ENCODE measurements around the gene ENOX1.

DNA sequence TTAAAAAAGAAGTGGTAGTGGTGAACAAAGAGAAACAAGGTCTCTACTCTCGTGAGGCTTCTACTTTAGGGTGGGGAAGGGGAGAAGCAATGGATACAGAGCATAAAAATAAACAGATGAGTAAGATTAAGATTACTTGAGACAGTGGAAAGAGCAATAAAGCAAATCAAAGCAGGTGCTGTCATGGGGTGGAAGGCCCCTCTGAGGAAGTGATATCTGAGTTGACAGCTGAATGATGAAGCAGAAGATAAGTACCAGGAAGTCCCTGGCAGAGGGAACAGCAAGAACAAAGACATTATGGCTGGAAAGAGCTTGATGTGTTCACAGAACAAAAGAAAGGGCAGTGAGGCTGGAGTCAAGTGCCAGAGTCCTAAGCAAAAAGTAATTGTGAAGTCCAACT is 221.8 kb downstream of the ENOX1 start:
- no peak for TF ChIP-seq CTCF (optimal IDR thresholded peaks at IDR 0.05 in 1 of 3, IDR thresholded peaks at IDR 0.05 in 1 of 3, conservative IDR thresholded peaks at IDR 0.05 in 1 of 3; ENCODE audit: extremely low read depth in 1 of 3, insufficient read depth in 2 of 3, low read length in 3 of 3)
- no peak for TF ChIP-seq EZH2 (IDR thresholded peaks at IDR 0.05; ENCODE audit: low read length)

Measured in keratinocyte (primary cell).